Ovary (tissue), 3 donors: ENCODE measurements around the gene MYD88.

Source experiments
- EP300 ChIP-seq: sonication (generic); formaldehyde crosslinking; IDR thresholded peaks from one replicate; pipeline ENCODE4 v1.6.1; 2017; ENCODE audit warnings: antibody characterized with exemption
- POLR2A ChIP-seq: fragments of 450-650 bp; IDR thresholded peaks from one replicate; pipeline ENCODE4 v1.6.1; 2017; ENCODE audit warnings: antibody characterized with exemption, mild to moderate bottlenecking, moderate library complexity
- TF ChIP-seq, protein P1 (sequence below), 3 donors: fragments of 450-650 bp in 2 of 3; fragments of 200-600 bp in 1 of 3; IDR thresholded peaks; one replicate each; pipeline versions ENCODE4 v1.5.1 to v1.8.0; 2016 to 2022; ENCODE audit warnings: antibody characterized with exemption in 3 of 3, mild to moderate bottlenecking in 1 of 3
- donor health status: DM: no; HTN: no; CAD: no.

DNA sequence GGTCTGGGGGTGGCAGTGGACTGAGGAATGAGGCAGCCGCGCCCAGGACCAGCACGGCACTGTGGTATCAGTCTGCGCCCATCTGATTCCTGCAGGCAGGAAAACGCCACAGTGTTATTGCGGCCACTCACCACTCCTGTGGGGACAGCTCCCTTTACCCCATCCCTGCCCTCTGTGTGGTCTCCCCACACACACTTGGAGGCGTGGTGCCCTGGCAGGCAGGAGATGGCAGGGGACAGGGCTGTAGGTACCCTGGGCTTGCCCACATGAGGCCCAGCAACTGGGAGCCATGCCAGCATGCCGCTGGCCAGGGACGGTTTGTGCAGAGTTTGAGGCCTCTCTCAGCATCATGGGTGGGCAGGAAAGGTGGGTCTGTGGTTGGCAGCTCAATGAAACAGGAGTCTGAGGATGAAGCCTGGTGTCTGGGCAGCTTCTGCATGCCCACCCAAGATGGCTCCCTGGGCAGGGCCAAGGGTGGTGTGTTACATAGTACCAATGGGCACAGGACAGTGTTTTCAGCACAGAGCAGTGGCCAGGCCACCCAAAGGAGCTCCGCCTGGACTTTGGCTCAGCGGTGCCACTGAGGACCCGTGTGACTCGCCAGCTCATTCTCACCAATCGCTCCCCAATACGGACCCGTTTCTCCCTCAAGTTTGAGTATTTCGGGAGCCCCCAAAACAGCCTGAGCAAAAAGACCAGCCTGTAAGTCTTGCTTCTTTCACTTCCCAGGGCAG lies 28.7 kb upstream of the MYD88 start:
- TF ChIP-seq, protein P1, sequence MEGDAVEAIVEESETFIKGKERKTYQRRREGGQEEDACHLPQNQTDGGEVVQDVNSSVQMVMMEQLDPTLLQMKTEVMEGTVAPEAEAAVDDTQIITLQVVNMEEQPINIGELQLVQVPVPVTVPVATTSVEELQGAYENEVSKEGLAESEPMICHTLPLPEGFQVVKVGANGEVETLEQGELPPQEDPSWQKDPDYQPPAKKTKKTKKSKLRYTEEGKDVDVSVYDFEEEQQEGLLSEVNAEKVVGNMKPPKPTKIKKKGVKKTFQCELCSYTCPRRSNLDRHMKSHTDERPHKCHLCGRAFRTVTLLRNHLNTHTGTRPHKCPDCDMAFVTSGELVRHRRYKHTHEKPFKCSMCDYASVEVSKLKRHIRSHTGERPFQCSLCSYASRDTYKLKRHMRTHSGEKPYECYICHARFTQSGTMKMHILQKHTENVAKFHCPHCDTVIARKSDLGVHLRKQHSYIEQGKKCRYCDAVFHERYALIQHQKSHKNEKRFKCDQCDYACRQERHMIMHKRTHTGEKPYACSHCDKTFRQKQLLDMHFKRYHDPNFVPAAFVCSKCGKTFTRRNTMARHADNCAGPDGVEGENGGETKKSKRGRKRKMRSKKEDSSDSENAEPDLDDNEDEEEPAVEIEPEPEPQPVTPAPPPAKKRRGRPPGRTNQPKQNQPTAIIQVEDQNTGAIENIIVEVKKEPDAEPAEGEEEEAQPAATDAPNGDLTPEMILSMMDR (IDR thresholded peaks at IDR 0.05): no peak
- no peak for TF ChIP-seq EP300
- no peak for TF ChIP-seq POLR2A
